Ascending aorta (tissue), 2 donors: ENCODE measurements around the gene NCKAP5. TPM values are rescaled to one million over a fixed set of nuclear protein-coding genes. Genes with fewer than 3 reads are reported as not detected.
"Not testable (repeated sequence)": the region's sequence is repeated elsewhere in the genome, so short reads cannot be mapped to it uniquely, and the experiment has no call there.

Experiments used
- DNase-seq, 2 donors: peaks; one replicate each; pipeline ENCODE4 v3.0.0-alpha.2; 2019; ENCODE audit warnings: low spot score in 2 of 2
- H3K27ac ChIP-seq, 2 donors: fragments of 200-600 bp; sonication (generic); one replicate each; pipeline ENCODE4 v1.5.1; 2016 to 2017; ENCODE audit warnings: mild to moderate bottlenecking in 1 of 2
- H3K27me3 ChIP-seq: fragments of 200-600 bp; sonication (generic); one replicate; pipeline ENCODE4 v1.5.1; 2017
- H3K36me3 ChIP-seq, 2 donors: fragments of 200-600 bp; sonication (generic); one replicate each; pipeline ENCODE4 v1.5.1; 2016
- H3K4me1 ChIP-seq, 2 donors: fragments of 200-600 bp; sonication (generic); one replicate each; pipeline ENCODE4 v1.5.1; 2016 to 2017; ENCODE audit warnings: mild to moderate bottlenecking in 1 of 2
- H3K4me3 ChIP-seq, 2 donors: fragments of 200-600 bp; sonication (generic); one replicate each; pipeline ENCODE4 v1.5.1; 2016 to 2017; ENCODE audit warnings: mild to moderate bottlenecking in 1 of 2
- H3K9me3 ChIP-seq, 2 donors: fragments of 200-600 bp; sonication (generic); one replicate each; pipeline ENCODE4 v1.5.1; 2016
- intact Hi-C: fragments of 100-400 bp; cut with DNase I; formaldehyde crosslinking; loops from one replicate; pipeline ENCODE4 v1.15.1; 2023
- total RNA-seq: library from RNA; depleted of rRNA; stranded (reverse); fragments of >200 nt; gene quantifications from one replicate; pipeline ENCODE4 v1.1.0, GENCODE V29; 2016
- TF ChIP-seq, protein P1 (sequence below), 3 experiments: fragments of 200-600 bp in 2 of 3; fragments of 450-650 bp in 1 of 3; sonication (generic) in 2 of 3; IDR thresholded peaks; one replicate each; pipeline ENCODE4 v1.5.1; 2016 to 2019; ENCODE audit warnings: antibody characterized with exemption in 3 of 3, mild to moderate bottlenecking in 1 of 3, moderate library complexity in 1 of 3

NCKAP5 gene
- total RNA-seq, 1 donor from 2014 or later: 0.75 TPM

DNA sequence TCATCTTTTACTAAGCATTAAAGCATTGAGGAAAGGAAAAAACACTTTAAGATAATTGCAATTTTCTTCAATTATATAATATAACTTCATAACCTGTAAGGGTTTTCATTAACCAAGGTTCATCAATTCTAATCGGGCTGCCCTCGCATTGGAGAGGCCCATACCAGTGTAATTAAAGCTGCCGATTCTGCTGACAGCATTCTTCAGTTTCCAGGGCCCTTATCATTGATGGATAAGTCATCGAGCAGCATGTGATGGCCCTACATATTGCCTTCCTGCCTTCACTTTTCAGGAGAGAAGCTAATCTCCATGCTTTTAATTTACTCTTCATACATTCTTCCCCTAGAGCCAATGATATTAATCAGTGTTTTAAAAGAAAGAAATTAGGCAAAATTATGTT is 92.0 kb downstream of the NCKAP5 start:
- Histone ChIP-seq H3K27ac (no peak overlapping the region), H3K9me3 (no peaks in the 10 kb centered on the region), H3K27me3 (no peaks in the 10 kb centered on the region), H3K36me3 (no peaks in the 10 kb centered on the region), H3K4me1 (no peaks in the 10 kb centered on the region), H3K4me3 (no peak overlapping the region)
- no peak for DNase-seq
- intact Hi-C loops: no loop called here
- TF ChIP-seq, protein P1, sequence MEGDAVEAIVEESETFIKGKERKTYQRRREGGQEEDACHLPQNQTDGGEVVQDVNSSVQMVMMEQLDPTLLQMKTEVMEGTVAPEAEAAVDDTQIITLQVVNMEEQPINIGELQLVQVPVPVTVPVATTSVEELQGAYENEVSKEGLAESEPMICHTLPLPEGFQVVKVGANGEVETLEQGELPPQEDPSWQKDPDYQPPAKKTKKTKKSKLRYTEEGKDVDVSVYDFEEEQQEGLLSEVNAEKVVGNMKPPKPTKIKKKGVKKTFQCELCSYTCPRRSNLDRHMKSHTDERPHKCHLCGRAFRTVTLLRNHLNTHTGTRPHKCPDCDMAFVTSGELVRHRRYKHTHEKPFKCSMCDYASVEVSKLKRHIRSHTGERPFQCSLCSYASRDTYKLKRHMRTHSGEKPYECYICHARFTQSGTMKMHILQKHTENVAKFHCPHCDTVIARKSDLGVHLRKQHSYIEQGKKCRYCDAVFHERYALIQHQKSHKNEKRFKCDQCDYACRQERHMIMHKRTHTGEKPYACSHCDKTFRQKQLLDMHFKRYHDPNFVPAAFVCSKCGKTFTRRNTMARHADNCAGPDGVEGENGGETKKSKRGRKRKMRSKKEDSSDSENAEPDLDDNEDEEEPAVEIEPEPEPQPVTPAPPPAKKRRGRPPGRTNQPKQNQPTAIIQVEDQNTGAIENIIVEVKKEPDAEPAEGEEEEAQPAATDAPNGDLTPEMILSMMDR (IDR thresholded peaks at IDR 0.05): no peak

DNA sequence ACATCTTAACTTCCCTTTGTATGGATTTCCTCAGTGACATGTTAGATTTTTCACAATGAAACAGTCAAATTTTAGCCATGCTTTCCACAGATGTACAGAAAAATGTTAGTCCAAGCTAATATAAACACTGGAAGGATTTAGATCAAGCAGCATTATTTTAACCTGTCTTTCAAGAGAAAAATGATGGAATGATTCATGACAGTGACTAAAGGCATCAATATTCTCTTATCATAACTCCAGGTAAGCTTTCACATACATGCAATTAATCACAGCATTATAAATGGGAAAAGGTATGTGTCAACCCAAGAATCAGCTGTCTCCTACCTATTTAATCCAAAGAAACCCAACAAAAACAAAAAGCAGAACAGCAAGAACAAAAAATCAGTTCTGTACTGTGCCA is 92.7 kb downstream of the NCKAP5 start:
- Histone ChIP-seq H3K4me1 (no peaks in the 10 kb centered on the region), H3K4me3 (no peak overlapping the region)
- intact Hi-C loops: no loop called here

GRCh38 chr2:133470446-133470845 is 97.8 kb downstream of the NCKAP5 start:
- H3K4me3 ChIP-seq, H3K9me3 ChIP-seq, intact Hi-C loops, DNase-seq, H3K27me3 ChIP-seq, H3K27ac ChIP-seq, H3K36me3 ChIP-seq, H3K4me1 ChIP-seq: not testable (repeated sequence)

More for the DNA sequence above, 92.7 kb downstream of the NCKAP5 start:
- TF ChIP-seq, protein P1 (IDR thresholded peaks at IDR 0.05): no peak
- no peaks in the 10 kb centered on the region for H3K27me3 ChIP-seq
- no peaks in the 10 kb centered on the region for H3K9me3 ChIP-seq
- no peaks in the 10 kb centered on the region for H3K36me3 ChIP-seq
- no peak for DNase-seq
- no peak overlapping the region for H3K27ac ChIP-seq

DNA sequence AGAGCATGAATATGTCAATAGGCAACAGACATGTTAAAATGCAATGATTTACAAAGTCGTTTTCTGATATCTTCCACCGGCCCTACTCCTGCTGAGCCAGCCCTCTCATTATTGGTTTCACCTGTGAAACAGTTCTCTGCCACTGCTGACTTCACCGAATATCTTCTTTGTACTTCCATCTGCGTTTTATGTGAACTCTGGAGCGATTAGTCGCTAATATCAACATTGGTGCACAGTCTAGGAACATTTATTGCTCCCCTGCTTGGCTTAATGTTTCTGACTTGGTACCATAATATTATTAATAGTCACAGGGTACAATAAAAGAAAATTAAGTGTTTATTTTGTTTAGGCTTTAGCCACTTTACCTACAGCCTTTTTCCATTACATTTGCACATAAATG is 105.5 kb downstream of the NCKAP5 start:
- intact Hi-C loops: no loop called here

GRCh38 chr2:133461484-133461883 is 106.8 kb downstream of the NCKAP5 start:
- H3K36me3 ChIP-seq: no peaks in the 10 kb centered on the region
- H3K27ac ChIP-seq: no peak overlapping the region
- intact Hi-C loops: no loop called here
- TF ChIP-seq, protein P1 (IDR thresholded peaks at IDR 0.05): no peak
- no peaks in the 10 kb centered on the region for H3K27me3 ChIP-seq
- no peak for DNase-seq
- no peaks in the 10 kb centered on the region for H3K4me1 ChIP-seq
- no peaks in the 10 kb centered on the region for H3K9me3 ChIP-seq
- H3K4me3 ChIP-seq: no peak overlapping the region

More for the DNA sequence above, 105.5 kb downstream of the NCKAP5 start:
- DNase-seq: no peak
- no peak overlapping the region for H3K27ac ChIP-seq
- no peaks in the 10 kb centered on the region for H3K27me3 ChIP-seq
- TF ChIP-seq, protein P1 (IDR thresholded peaks at IDR 0.05): no peak
- no peaks in the 10 kb centered on the region for H3K4me1 ChIP-seq
- no peaks in the 10 kb centered on the region for H3K9me3 ChIP-seq
- no peaks in the 10 kb centered on the region for H3K36me3 ChIP-seq
- H3K4me3 ChIP-seq: no peak overlapping the region

- H3K36me3 ChIP-seq: no peaks in the 10 kb centered on the region
- no peaks in the 10 kb centered on the region for H3K9me3 ChIP-seq
- H3K27me3 ChIP-seq: no peaks in the 10 kb centered on the region
- intact Hi-C loops: no loop called here
- no peak overlapping the region for H3K4me3 ChIP-seq
- no peak overlapping the region for H3K27ac ChIP-seq
- TF ChIP-seq, protein P1 (IDR thresholded peaks at IDR 0.05): no peak
- DNase-seq: no peak
- H3K4me1 ChIP-seq: no peaks in the 10 kb centered on the region
Observed at GRCh38 chr2:133459590-133459989, 108.7 kb downstream of the NCKAP5 start.
